Transverse colon (tissue), 3 donors: Measurements from ENCODE around the gene PANX3.

Experiments
- EP300 ChIP-seq: sonication (generic); formaldehyde crosslinking; IDR thresholded peaks from one replicate; pipeline ENCODE4 v1.6.1; 2017; ENCODE audit warnings: antibody characterized with exemption, low read depth
- TF ChIP-seq, protein P1 (sequence below), 5 experiments: fragments of 200-600 bp in 3 of 5; fragments of 450-650 bp in 2 of 5; sonication (generic) in 3 of 5; IDR thresholded peaks; 1 replicate in 2 of 5; 2 replicates in 3 of 5; pipeline ENCODE4 v1.5.1; 2016 to 2017; ENCODE audit warnings: antibody characterized with exemption in 5 of 5, inconsistent platforms in 3 of 5, mild to moderate bottlenecking in 2 of 5, moderate library complexity in 1 of 5

DNA sequence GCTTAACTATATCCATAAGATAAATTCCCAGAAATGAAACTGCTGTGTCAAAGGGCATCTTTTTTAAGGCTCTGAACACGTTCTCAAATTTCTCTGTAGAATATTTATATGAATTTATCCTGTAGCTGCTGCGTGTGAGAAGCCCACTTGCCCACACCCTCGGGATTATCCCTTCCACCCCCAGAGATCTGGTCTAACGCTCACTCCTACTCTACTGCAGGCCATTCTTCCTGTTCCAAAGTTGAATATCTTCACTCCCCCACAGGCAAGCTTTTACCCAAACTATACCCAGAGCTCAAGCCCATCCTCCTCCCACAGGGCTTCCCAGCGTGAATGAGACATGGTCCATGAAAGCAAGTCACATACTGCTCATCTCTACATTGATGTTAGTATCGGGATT lies 37.4 kb downstream of the PANX3 start:
- TF ChIP-seq, protein P1, sequence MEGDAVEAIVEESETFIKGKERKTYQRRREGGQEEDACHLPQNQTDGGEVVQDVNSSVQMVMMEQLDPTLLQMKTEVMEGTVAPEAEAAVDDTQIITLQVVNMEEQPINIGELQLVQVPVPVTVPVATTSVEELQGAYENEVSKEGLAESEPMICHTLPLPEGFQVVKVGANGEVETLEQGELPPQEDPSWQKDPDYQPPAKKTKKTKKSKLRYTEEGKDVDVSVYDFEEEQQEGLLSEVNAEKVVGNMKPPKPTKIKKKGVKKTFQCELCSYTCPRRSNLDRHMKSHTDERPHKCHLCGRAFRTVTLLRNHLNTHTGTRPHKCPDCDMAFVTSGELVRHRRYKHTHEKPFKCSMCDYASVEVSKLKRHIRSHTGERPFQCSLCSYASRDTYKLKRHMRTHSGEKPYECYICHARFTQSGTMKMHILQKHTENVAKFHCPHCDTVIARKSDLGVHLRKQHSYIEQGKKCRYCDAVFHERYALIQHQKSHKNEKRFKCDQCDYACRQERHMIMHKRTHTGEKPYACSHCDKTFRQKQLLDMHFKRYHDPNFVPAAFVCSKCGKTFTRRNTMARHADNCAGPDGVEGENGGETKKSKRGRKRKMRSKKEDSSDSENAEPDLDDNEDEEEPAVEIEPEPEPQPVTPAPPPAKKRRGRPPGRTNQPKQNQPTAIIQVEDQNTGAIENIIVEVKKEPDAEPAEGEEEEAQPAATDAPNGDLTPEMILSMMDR (IDR thresholded peaks at IDR 0.05), result no peak
- no peak for TF ChIP-seq EP300
